ENCODE measurements around the gene OR51I1.

Gene OR51I1

GRCh38 chr11:5443835-5444393, 2.6 kb upstream of the OR51I1 start:
- no peak for TF ChIP-seq CTCF (IDR thresholded peaks at IDR 0.05; ENCODE audit: low read depth, low read length, missing control alignments)
- no peak overlapping the region for H3K4me3 ChIP-seq (ENCODE audit: low read depth, low read length)
- no peak for DNase-seq (ENCODE audit: low read depth)
- in situ Hi-C loops (cut with HindIII; ENCODE audit: low sequenced_read_pairs), result no loop called here

- TF ChIP-seq CTCF (IDR thresholded peaks at IDR 0.05; ENCODE audit: low read depth, low read length, missing control alignments), result no peak
- DNase-seq (ENCODE audit: low read depth), result no peak
- in situ Hi-C loops (cut with HindIII; ENCODE audit: low sequenced_read_pairs), result no loop called here
Measured at GRCh38 chr11:5423131-5423530, 18.2 kb downstream of the OR51I1 start.

GRCh38 chr11:5421811-5422210, 19.5 kb downstream of the OR51I1 start, which contains the start of gene OR51Q1:
Gene OR51Q1 (plus strand): TSS chr11:5422111. CDS start chr11:5422201, 90 bp downstream.
- no peak for TF ChIP-seq CTCF (IDR thresholded peaks at IDR 0.05; ENCODE audit: low read depth, low read length, missing control alignments)
- no peak for DNase-seq (ENCODE audit: low read depth)
- no peak within 1 kb of the TSS for H3K4me3 ChIP-seq (ENCODE audit: low read depth, low read length)
- in situ Hi-C loops (cut with HindIII; ENCODE audit: low sequenced_read_pairs), result no loop called here

More at GRCh38 chr11:5423131-5423530, 18.2 kb downstream of the OR51I1 start:
- H3K4me3 ChIP-seq (ENCODE audit: low read depth, low read length), result no peak overlapping the region

GRCh38 chr11:5420993-5421392, 20.3 kb downstream of the OR51I1 start:
- in situ Hi-C loops (cut with HindIII; ENCODE audit: low sequenced_read_pairs), result no loop called here
- no peak for TF ChIP-seq CTCF (IDR thresholded peaks at IDR 0.05; ENCODE audit: low read depth, low read length, missing control alignments)
- no peak for DNase-seq (ENCODE audit: low read depth)
- H3K4me3 ChIP-seq (ENCODE audit: low read depth, low read length), result no peak overlapping the region

GRCh38 chr11:5405173-5405572, 36.1 kb downstream of the OR51I1 start:
- TF ChIP-seq CTCF (IDR thresholded peaks at IDR 0.05; ENCODE audit: low read depth, low read length, missing control alignments), result no peak
- DNase-seq (ENCODE audit: low read depth), result no peak
- no peak overlapping the region for H3K4me3 ChIP-seq (ENCODE audit: low read depth, low read length)
- in situ Hi-C loops (cut with HindIII; ENCODE audit: low sequenced_read_pairs), result no loop called here

GRCh38 chr11:5398936-5399335, 42.4 kb downstream of the OR51I1 start:
- in situ Hi-C loops (cut with HindIII; ENCODE audit: low sequenced_read_pairs), result no loop called here
- DNase-seq (ENCODE audit: low read depth), result no peak
- H3K4me3 ChIP-seq (ENCODE audit: low read depth, low read length), result no peak overlapping the region
- TF ChIP-seq CTCF (IDR thresholded peaks at IDR 0.05; ENCODE audit: low read depth, low read length, missing control alignments), result no peak

Data from astrocyte of the cerebellum (primary cell).